Measurements from ENCODE around the gene DNAJB4. TPM values are rescaled to one million over a fixed set of nuclear protein-coding genes. Genes with fewer than 3 reads are reported as not detected.

Gene DNAJB4
- total RNA-seq, 1 experiment from 2014 or later: 26.0 TPM

- Histone ChIP-seq H3K4me2 (ENCODE audit: low read length) (no peak overlapping the region), H3K79me2 (ENCODE audit: insufficient read depth, low read length) (no peaks in the 10 kb centered on the region), H3K9ac (ENCODE audit: low read length) (no peak overlapping the region), H3K9me2 (ENCODE audit: insufficient read depth) (no peaks in the 10 kb centered on the region), H2AFZ (ENCODE audit: low read depth, low read length, poor library complexity, severe bottlenecking) (no peak overlapping the region), H3K4me1 (ENCODE audit: control insufficient read depth in 1 of 2, insufficient read depth in 2 of 2, low read length in 2 of 2) (no peaks in the 10 kb centered on the region), H3K36me3 (ENCODE audit: control insufficient read depth in 1 of 2, insufficient read depth in 2 of 2, low read length in 2 of 2) (no peaks in the 10 kb centered on the region), H3K27me3 (ENCODE audit: insufficient read depth, low read length) (no peaks in the 10 kb centered on the region), H3K27ac (ENCODE audit: low read depth, low read length) (no peak overlapping the region), H3K4me3 (replicated peaks in 1 of 2; ENCODE audit: low read depth in 1 of 2, low read length in 2 of 2) (no peak overlapping the region), H4K20me1 (ENCODE audit: insufficient read depth) (no peaks in the 10 kb centered on the region), H3K9me3 (ENCODE audit: control insufficient read depth in 1 of 2, insufficient read depth in 1 of 2, low read depth in 1 of 2, low read length in 2 of 2) (no peaks in the 10 kb centered on the region)
- no peak for TF ChIP-seq JUND (IDR thresholded peaks at IDR 0.05)
- TF ChIP-seq CEBPB (IDR thresholded peaks at IDR 0.05; ENCODE audit: low read depth): no peak
- no peak for TF ChIP-seq ZNF274 (IDR thresholded peaks at IDR 0.05; ENCODE audit: low read depth, low read length)
- TF ChIP-seq ZFX (IDR thresholded peaks at IDR 0.05): no peak
- TF ChIP-seq POLR2AphosphoS5 (IDR thresholded peaks at IDR 0.05; ENCODE audit: low read depth, low read length): no peak
- no peak for TF ChIP-seq TCF7L2 (IDR thresholded peaks at IDR 0.05; ENCODE audit: borderline replicate concordance, extremely low read depth, insufficient read depth, insufficient read length)
- no peak for TF ChIP-seq EZH2 (IDR thresholded peaks at IDR 0.05)
- TF ChIP-seq, protein P1, sequence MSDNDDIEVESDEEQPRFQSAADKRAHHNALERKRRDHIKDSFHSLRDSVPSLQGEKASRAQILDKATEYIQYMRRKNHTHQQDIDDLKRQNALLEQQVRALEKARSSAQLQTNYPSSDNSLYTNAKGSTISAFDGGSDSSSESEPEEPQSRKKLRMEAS (IDR thresholded peaks at IDR 0.05): no peak
- TF ChIP-seq ATF3 (IDR thresholded peaks at IDR 0.05): no peak
- TF ChIP-seq EGR1 (IDR thresholded peaks at IDR 0.05; ENCODE audit: low read depth): no peak
- no peak for TF ChIP-seq POLR2A (IDR thresholded peaks at IDR 0.05; ENCODE audit: borderline replicate concordance, extremely low read depth, insufficient read depth, insufficient read length)
- TF ChIP-seq ELF1 (IDR thresholded peaks at IDR 0.05; ENCODE audit: borderline replicate concordance, low read depth): no peak
- TF ChIP-seq YY1 (IDR thresholded peaks at IDR 0.05; ENCODE audit: extremely low read depth, insufficient replicate concordance, low read depth, low read length): no peak
- no TSS peak for BruUV-seq (replicated peaks)
- ChIA-PET POLR2A (interaction anchor here (3.1 kb wide), 1 partner anchor 54 kb away, joined by 14 read pairs; the partner anchor contains the start of gene DNAJB4), CTCF (no interaction called here), RAD21 (ENCODE audit: low non-redundant PET in 1 of 2, low total read pairs in 2 of 2, uncharacterized antibody in 2 of 2, unreplicated experiment in 2 of 2) (no interaction called here)
- ATAC-seq (no peak), DNase-seq (ENCODE audit: low read depth, low spot score) (no peak)
- intact Hi-C loops (cut with micrococcal nuclease): no loop called here
These were observed 53.9 kb downstream of the DNAJB4 start for GRCh38 chr1:78058670-78059069.

Data from HCT116 (cell line).